Astrocyte (in vitro differentiated cells and primary cell): ENCODE data around the gene ZDHHC14. TPM values are rescaled to one million over a fixed set of nuclear protein-coding genes. Genes with fewer than 3 reads are reported as not detected.

Source experiments
- DNase-seq: peaks from one replicate; pipeline ENCODE4 v3.0.0-alpha.2; 2010; ENCODE audit warnings: low read depth
- FAIRE-seq: peaks from 2 replicates; lab custom pipeline; 2011; peaks lifted over from hg19 to GRCh38; lab: Jason Lieb, UNC
- H2AFZ ChIP-seq: 2 replicates; pipeline ENCODE4 v1.6.0; 2012; ENCODE audit warnings: low read depth, low read length, inconsistent platforms
- H3K27ac ChIP-seq: 2 replicates; pipeline ENCODE4 v1.5.1; 2011; ENCODE audit warnings: low read depth, low read length, inconsistent platforms
- H3K27me3 ChIP-seq: 2 replicates; pipeline ENCODE4 v1.6.0; 2011; ENCODE audit warnings: low read length, inconsistent platforms; ENCODE audit not compliant: insufficient read depth
- H3K36me3 ChIP-seq: 2 replicates; pipeline ENCODE4 v1.5.1; 2011; ENCODE audit warnings: low read length, inconsistent platforms; ENCODE audit not compliant: insufficient read depth
- H3K4me1 ChIP-seq: 2 replicates; pipeline ENCODE4 v1.5.1; 2011; ENCODE audit warnings: low read length, inconsistent platforms; ENCODE audit not compliant: insufficient read depth
- H3K4me2 ChIP-seq: 2 replicates; pipeline ENCODE4 v1.6.0; 2012; ENCODE audit warnings: low read length, inconsistent platforms
- H3K4me3 ChIP-seq: 2 replicates; pipeline ENCODE4 v1.5.1; 2011; ENCODE audit warnings: low read depth, mild to moderate bottlenecking, low read length, inconsistent platforms; ENCODE audit not compliant: insufficient read depth
- H3K79me2 ChIP-seq: 2 replicates; pipeline ENCODE4 v1.6.0; 2012; ENCODE audit warnings: mild to moderate bottlenecking, low read length, inconsistent platforms; ENCODE audit not compliant: insufficient read depth
- H3K9ac ChIP-seq: 2 replicates; pipeline ENCODE4 v1.6.0; 2012; ENCODE audit warnings: mild to moderate bottlenecking, low read length, inconsistent platforms
- H3K9me3 ChIP-seq: 2 replicates; pipeline ENCODE4 v1.5.1; 2012; ENCODE audit warnings: low read depth, mild to moderate bottlenecking, low read length, inconsistent platforms; ENCODE audit not compliant: insufficient read depth
- H4K20me1 ChIP-seq: 2 replicates; pipeline ENCODE4 v1.6.0; 2012; ENCODE audit warnings: low read length, inconsistent platforms; ENCODE audit not compliant: insufficient read depth
- H3K27ac Mint-ChIP-seq: one replicate; pipeline ENCODE4 v1.8.0; 2021; ENCODE audit warnings: mild to moderate bottlenecking, mixed read lengths; ENCODE audit not compliant: unreplicated experiment
- H3K27me3 Mint-ChIP-seq: one replicate; pipeline ENCODE4 v1.8.0; 2021; ENCODE audit warnings: low read depth, mixed read lengths; ENCODE audit not compliant: unreplicated experiment
- H3K36me3 Mint-ChIP-seq: one replicate; pipeline ENCODE4 v1.8.0; 2021; ENCODE audit warnings: low read depth, mixed read lengths; ENCODE audit not compliant: unreplicated experiment
- H3K4me1 Mint-ChIP-seq: one replicate; pipeline ENCODE4 v1.8.0; 2021; ENCODE audit warnings: low read depth, mixed read lengths; ENCODE audit not compliant: unreplicated experiment
- H3K4me3 Mint-ChIP-seq: one replicate; pipeline ENCODE4 v1.8.0; 2021; ENCODE audit warnings: mild to moderate bottlenecking, moderate library complexity, mixed read lengths; ENCODE audit not compliant: unreplicated experiment
- H3K9me3 Mint-ChIP-seq: one replicate; pipeline ENCODE4 v1.8.0; 2021; ENCODE audit warnings: mild to moderate bottlenecking, mixed read lengths; ENCODE audit not compliant: unreplicated experiment
- CTCF ChIP-seq: IDR thresholded peaks from 2 replicates; pipeline ENCODE4 v1.5.1; 2011; ENCODE audit warnings: low read depth, mild to moderate bottlenecking, inconsistent platforms, low read length, moderate library complexity; ENCODE audit not compliant: insufficient read depth
- EZH2 ChIP-seq: IDR thresholded peaks from 2 replicates; pipeline ENCODE4 v1.6.1; 2012; ENCODE audit warnings: mild to moderate bottlenecking, low read length, inconsistent platforms; ENCODE audit not compliant: insufficient read depth
- total RNA-seq: library from RNA; stranded (reverse); gene quantifications from 2 replicates; pipeline ENCODE4 v1.2.1, GENCODE V29; 2021

The ZDHHC14 gene
- total RNA-seq, 1 donor from 2014 or later = 7.2 TPM

GRCh38 chr6:157496534-157497095, 115.6 kb downstream of the ZDHHC14 start:
- no peak for TF ChIP-seq EZH2
- TF ChIP-seq CTCF = no peak
- H3K36me3 Mint-ChIP-seq = no peaks in the 10 kb centered on the region
- peaks cover 6% of the 10 kb centered on the region for H3K27me3 Mint-ChIP-seq
- no peaks in the 10 kb centered on the region for H3K9me3 ChIP-seq
- H3K4me3 Mint-ChIP-seq = no peak overlapping the region
- no peak overlapping the region for H3K4me2 ChIP-seq
- FAIRE-seq (no peak), DNase-seq (no peak)
- no peaks in the 10 kb centered on the region for H4K20me1 ChIP-seq
- no peak overlapping the region for H2AFZ ChIP-seq
- H3K4me3 ChIP-seq = no peak overlapping the region
- no peak overlapping the region for H3K27ac Mint-ChIP-seq
- no peak overlapping the region for H3K27ac ChIP-seq
- no peaks in the 10 kb centered on the region for H3K36me3 ChIP-seq
- H3K27me3 ChIP-seq = no peaks in the 10 kb centered on the region
- H3K79me2 ChIP-seq = no peaks in the 10 kb centered on the region
- no peaks in the 10 kb centered on the region for H3K4me1 Mint-ChIP-seq
- H3K4me1 ChIP-seq = no peaks in the 10 kb centered on the region
- H3K9me3 Mint-ChIP-seq = peaks cover 8% of the 10 kb centered on the region
- no peak overlapping the region for H3K9ac ChIP-seq

GRCh38 chr6:157497579-157497978, 116.6 kb downstream of the ZDHHC14 start:
- DNase-seq = no peak

More at GRCh38 chr6:157497579-157497978, 116.6 kb downstream of the ZDHHC14 start:
- TF ChIP-seq CTCF = no peak
- no peak for TF ChIP-seq EZH2
- no peak overlapping the region for H3K9ac ChIP-seq
- no peaks in the 10 kb centered on the region for H3K79me2 ChIP-seq
- no peak overlapping the region for H3K27ac ChIP-seq
- no peak overlapping the region for H3K4me2 ChIP-seq
- H3K4me3 ChIP-seq = no peak overlapping the region
- H3K4me1 ChIP-seq = no peaks in the 10 kb centered on the region
- no peaks in the 10 kb centered on the region for H3K36me3 ChIP-seq
- peaks cover 2% of the 10 kb centered on the region for H3K36me3 Mint-ChIP-seq
- no peaks in the 10 kb centered on the region for H4K20me1 ChIP-seq
- H3K27me3 Mint-ChIP-seq = peaks cover 4% of the 10 kb centered on the region
- H3K9me3 ChIP-seq = no peaks in the 10 kb centered on the region
- H3K27me3 ChIP-seq = no peaks in the 10 kb centered on the region
- H2AFZ ChIP-seq = no peak overlapping the region
- H3K27ac Mint-ChIP-seq = no peak overlapping the region
- peaks cover 8% of the 10 kb centered on the region for H3K9me3 Mint-ChIP-seq
- no peak for FAIRE-seq
- H3K4me3 Mint-ChIP-seq = no peak overlapping the region
- no peaks in the 10 kb centered on the region for H3K4me1 Mint-ChIP-seq
